HepG2 (cell line): ENCODE data around the gene CD320. TPM values are rescaled to one million over a fixed set of nuclear protein-coding genes. Genes with fewer than 3 reads are reported as not detected.

Source experiments
- ATAC-seq: fragments of 200-7000 bp; cut with Tn5 transposase; 3 replicates; pipeline ENCODE4 v1.9.1; 2020; ENCODE audit warnings: mild to moderate bottlenecking, moderate library complexity
- BruUV-seq: library from RNA; stranded (reverse); fragments of 400-500 nt; replicated peaks from 2 replicates; lab custom pipeline; 2021; lab: Mats Ljungman, UMichigan
- CTCF ChIA-PET: fragments of 300-600 bp; formaldehyde crosslinking; extraction: SDS; loops from one replicate; lab custom pipeline; 2021; ENCODE audit warnings: low total read pairs, inconsistent platforms, low intra/inter-chr PET ratio; lab: Yijun Ruan, JAX
- POLR2A ChIA-PET: fragments of 350-600 bp; sonication (Branson Sonifier 250); formaldehyde crosslinking; loops from one replicate; lab custom pipeline; 2020; ENCODE audit warnings: antibody characterized with exemption, inconsistent platforms; lab: Yijun Ruan, JAX
- DNase-seq: peaks from one replicate; pipeline ENCODE4 v3.0.0-alpha.2; 2015; ENCODE audit warnings: low spot score
- FAIRE-seq: peaks from 3 replicates; lab custom pipeline; 2011; peaks lifted over from hg19 to GRCh38; lab: Jason Lieb, UNC
- H2AFZ ChIP-seq: one replicate; pipeline ENCODE4 v1.6.1; 2011; ENCODE audit warnings: low read length, inconsistent platforms
- H3K27ac ChIP-seq: fragments of 300-600 bp; 3 replicates; pipeline ENCODE4 v1.8.0; 2011; ENCODE audit warnings: mixed run types, mild to moderate bottlenecking, mixed read lengths, low read length, inconsistent platforms; ENCODE audit not compliant: insufficient read depth; ENCODE audit errors: extremely low read length
- H3K27me3 ChIP-seq, 2 experiments: fragments of 200-600 bp in 1 of 2; 2 replicates in 1 of 2; 3 replicates in 1 of 2; pipeline versions ENCODE4 v1.6.0 to v1.8.0; 2011; ENCODE audit warnings: low read length in 2 of 2, mild to moderate bottlenecking in 2 of 2, moderate library complexity in 2 of 2, inconsistent platforms in 1 of 2; ENCODE audit not compliant: insufficient read depth in 2 of 2, control insufficient read depth in 1 of 2
- H3K36me3 ChIP-seq, 2 experiments: fragments of 200-600 bp in 1 of 2; replicated peaks in 1 of 2; 2 replicates in 1 of 2; 3 replicates in 1 of 2; pipeline versions ENCODE4 v1.5.1 to v1.8.0; 2011; ENCODE audit warnings: low read length in 2 of 2, inconsistent platforms in 1 of 2; ENCODE audit not compliant: insufficient read depth in 2 of 2, control insufficient read depth in 1 of 2
- H3K4me1 ChIP-seq: 2 replicates; pipeline ENCODE4 v1.5.1; 2012; ENCODE audit warnings: low read length, inconsistent platforms; ENCODE audit not compliant: insufficient read depth
- H3K4me2 ChIP-seq: 2 replicates; pipeline ENCODE4 v1.6.0; 2011; ENCODE audit warnings: low read depth, low read length, inconsistent platforms
- H3K4me3 ChIP-seq, 3 experiments: fragments of 200-600 bp in 1 of 3; sonication (generic), shearing (Covaris generic) in 1 of 3; replicated peaks in 1 of 3; 2 replicates each; pipeline ENCODE4 v1.5.1; 2011 to 2016; ENCODE audit warnings: low read length in 3 of 3, inconsistent platforms in 2 of 3, low read depth in 2 of 3, mild to moderate bottlenecking in 2 of 3, control low read depth in 1 of 3, mixed read lengths in 1 of 3; ENCODE audit not compliant: insufficient read depth in 1 of 3
- H3K79me2 ChIP-seq: one replicate; pipeline ENCODE4 v1.6.1; 2011; ENCODE audit warnings: low read length, inconsistent platforms; ENCODE audit not compliant: insufficient read depth
- H3K9ac ChIP-seq: 2 replicates; pipeline ENCODE4 v1.6.0; 2011; ENCODE audit warnings: mild to moderate bottlenecking, low read depth, low read length, inconsistent platforms; ENCODE audit not compliant: insufficient read depth
- H3K9me3 ChIP-seq: 2 replicates; pipeline ENCODE4 v1.5.1; 2012; ENCODE audit warnings: mild to moderate bottlenecking, low read length
- H4K20me1 ChIP-seq: 2 replicates; pipeline ENCODE4 v1.6.0; 2011; ENCODE audit warnings: inconsistent platforms, mild to moderate bottlenecking, low read length, moderate library complexity; ENCODE audit not compliant: insufficient read depth
- ARHGAP35 ChIP-seq: sonication (generic); formaldehyde crosslinking; IDR thresholded peaks from 2 replicates; pipeline ENCODE4 v1.9.0; 2022; ENCODE audit warnings: mild to moderate bottlenecking, inconsistent platforms, moderate library complexity, missing genetic modification reagents, borderline replicate concordance
- ATAD3A ChIP-seq: sonication (generic); formaldehyde crosslinking; IDR thresholded peaks from 2 replicates; pipeline ENCODE4 v1.4.0; 2020; ENCODE audit warnings: missing genetic modification reagents
- BCL3 ChIP-seq: sonication (generic); formaldehyde crosslinking; IDR thresholded peaks from 2 replicates; pipeline ENCODE4 v1.5.1; 2020; ENCODE audit warnings: mild to moderate bottlenecking, missing genetic modification reagents, moderate library complexity
- DDIT3 ChIP-seq: sonication (generic); formaldehyde crosslinking; IDR thresholded peaks from 2 replicates; pipeline ENCODE4 v1.4.0; 2020; ENCODE audit warnings: mild to moderate bottlenecking, missing genetic modification reagents
- FLYWCH1 ChIP-seq: sonication (generic); formaldehyde crosslinking; IDR thresholded peaks from 2 replicates; pipeline ENCODE4 v1.8.1; 2023; ENCODE audit warnings: mild to moderate bottlenecking, missing genetic modification reagents
- KAT8 ChIP-seq: IDR thresholded peaks from 2 replicates; pipeline ENCODE4 v1.6.1; 2016; ENCODE audit warnings: missing genetic modification reagents, missing compliant biosample characterization
- PITX1 ChIP-seq: sonication (generic); formaldehyde crosslinking; IDR thresholded peaks from 2 replicates; pipeline ENCODE4 v1.5.1; 2020; ENCODE audit warnings: mild to moderate bottlenecking, missing genetic modification reagents
- SMAD3 ChIP-seq: sonication (generic); formaldehyde crosslinking; IDR thresholded peaks from 2 replicates; pipeline ENCODE4 v1.4.0; 2020; ENCODE audit warnings: missing genetic modification reagents
- SRSF9 ChIP-seq: fragments of 200-400 bp; formaldehyde crosslinking; IDR thresholded peaks from 2 replicates; pipeline ENCODE4 v1.6.1; 2018; ENCODE audit warnings: borderline replicate concordance, mild to moderate bottlenecking, low read depth, low read length; ENCODE audit not compliant: insufficient read depth, poor library complexity, severe bottlenecking
- TEF ChIP-seq: sonication (generic); formaldehyde crosslinking; IDR thresholded peaks from 2 replicates; pipeline ENCODE4 v1.5.0; 2020; ENCODE audit warnings: missing genetic modification reagents
- TP53 ChIP-seq: sonication (generic); formaldehyde crosslinking; conservative IDR thresholded peaks from 2 replicates; pipeline ENCODE4 v1.4.0; 2020; ENCODE audit warnings: missing genetic modification reagents
- ZBTB1 ChIP-seq: sonication (generic); formaldehyde crosslinking; IDR thresholded peaks from 2 replicates; pipeline ENCODE4 v1.4.0; 2020; ENCODE audit warnings: missing genetic modification reagents, borderline replicate concordance
- ZBTB10 ChIP-seq: sonication (generic); formaldehyde crosslinking; IDR thresholded peaks from 2 replicates; pipeline ENCODE4 v1.4.0; 2020; ENCODE audit warnings: missing genetic modification reagents, borderline replicate concordance
- ZNF160 ChIP-seq: sonication (generic); formaldehyde crosslinking; IDR thresholded peaks from 2 replicates; pipeline ENCODE4 v1.8.0; 2022; ENCODE audit warnings: mild to moderate bottlenecking, inconsistent platforms, missing genetic modification reagents
- ZNF225 ChIP-seq: sonication (generic); formaldehyde crosslinking; IDR thresholded peaks from 2 replicates; pipeline ENCODE4 v1.4.0; 2020; ENCODE audit warnings: mild to moderate bottlenecking, missing genetic modification reagents
- ZNF513 ChIP-seq: sonication (generic); formaldehyde crosslinking; conservative IDR thresholded peaks from 2 replicates; pipeline ENCODE4 v1.5.0; 2020; ENCODE audit warnings: missing genetic modification reagents
- ZNF678 ChIP-seq: sonication (generic); formaldehyde crosslinking; IDR thresholded peaks from 2 replicates; pipeline ENCODE4 v1.4.0; 2020; ENCODE audit warnings: mild to moderate bottlenecking, missing genetic modification reagents
- ZNF749 ChIP-seq: sonication (generic); formaldehyde crosslinking; IDR thresholded peaks from 2 replicates; pipeline ENCODE4 v1.8.0; 2022; ENCODE audit warnings: mild to moderate bottlenecking, missing genetic modification reagents, moderate library complexity, borderline replicate concordance
- WGBS: methylation state at CpG from one replicate; pipeline ENCODE4 v1.1.6; 2017; ENCODE audit warnings: low lambda C conversion rate; 5-methylcytosine and 5-hydroxymethylcytosine counted together
- in situ Hi-C: cut with HindIII; loops from 2 replicates; pipeline ENCODE4 v1.10.0; 2017; ENCODE audit warnings: low pct_unique_long_range_greater_than_20kb; ENCODE audit not compliant: extremely low pct_ligation_motif_present
- intact Hi-C: fragments of 100-400 bp; cut with micrococcal nuclease; formaldehyde crosslinking; loops from one replicate; pipeline ENCODE4 v1.10.0; 2022; ENCODE audit not compliant: unreplicated experiment
- polyA plus RNA-seq, 8 experiments: library from polyadenylated mRNA; depleted of rRNA in 3 of 8; stranded (reverse) in 7 of 8; unstranded in 1 of 8; fragments of >200 nt; fragmentation: Illumina TruSeq in 4 of 8; extraction: Trizol in 4 of 8; gene quantifications; 2 replicates each; pipeline versions ENCODE4 v1.2.1 to v1.2.3, GENCODE V29; 2011 to 2016; ENCODE audit warnings: low read depth in 4 of 8, missing spikeins in 1 of 8, mixed read lengths in 1 of 8; ENCODE audit not compliant: insufficient read depth in 1 of 8
- total RNA-seq, 5 experiments: library from RNA; depleted of rRNA; stranded (reverse); fragments of >200 nt; fragmentation: Illumina TruSeq; extraction: Trizol; gene quantifications; 2 replicates each; pipeline ENCODE4 v1.2.3, GENCODE V29; 2016; ENCODE audit warnings: low read depth in 1 of 5

Gene CD320
- total and polyA plus RNA-seq, 2 of the 13 experiments (the other 11 are each of a cell fraction or from before 2014, with no cell fraction given) = 83.1 to 99.9 TPM

GRCh38 chr19:8302734-8303133 lies 5.4 kb downstream of the CD320 start (continued):
- no peak for TF ChIP-seq BCL3 (CRISPR knock-in tag)

GRCh38 chr19:8302357-8302691 lies 5.8 kb downstream of the CD320 start:
- POLR2A ChIA-PET = interaction anchor here (1.8 kb wide), 1 partner anchor 19 kb away, joined by 4 read pairs; the partner anchor contains the start of genes NDUFA7 and RPS28
- in situ Hi-C loops (no loop called here), intact Hi-C loops (no loop called here)
- Histone ChIP-seq H3K4me1 (peaks cover 23% of the 10 kb centered on the region), H3K4me2 (no peak overlapping the region), H3K9ac (no peak overlapping the region), H2AFZ (no peak overlapping the region), H3K27ac (no peak overlapping the region), H4K20me1 (no peaks in the 10 kb centered on the region), H3K79me2 (peaks cover 12% of the 10 kb centered on the region), H3K27me3 (no peaks in the 10 kb centered on the region), H3K4me3 (no peak overlapping the region), H3K9me3 (no peaks in the 10 kb centered on the region), H3K36me3 (peaks cover 8 to 22% of the 10 kb centered on the region in 2 experiments; a peak in 4 of 5 replicates)
- BruUV-seq = no TSS peak
- 98% methylated on average over 5 of the region's 11 CpGs for WGBS
- DNase-seq (no peak), ATAC-seq (no peak), FAIRE-seq (no peak)
- CTCF ChIA-PET = no interaction called here
- TF ChIP-seq ZNF160 (CRISPR knock-in tag) (no peak), TP53 (CRISPR knock-in tag) (no peak), ZBTB10 (CRISPR knock-in tag) (no peak), FLYWCH1 (CRISPR knock-in tag) (no peak), SMAD3 (CRISPR knock-in tag) (no peak), ATAD3A (no peak), ARHGAP35 (CRISPR knock-in tag) (no peak), ZNF225 (CRISPR knock-in tag) (no peak), SRSF9 (no peak), DDIT3 (no peak), ZBTB1 (no peak), ZNF513 (CRISPR knock-in tag) (no peak), PITX1 (CRISPR knock-in tag) (no peak), ZNF749 (CRISPR knock-in tag) (no peak), ZNF678 (CRISPR knock-in tag) (no peak), TEF (no peak), KAT8 (CRISPR knock-in tag) (no peak)
